Epidermal melanocyte (primary cell): ENCODE results near the gene C1R.
"Not testable (repeated sequence)": the region's sequence is repeated elsewhere in the genome, so short reads cannot be mapped to it uniquely, and the experiment has no call there.

Experiments used
- DNase-seq: peaks from one replicate; pipeline ENCODE4 v3.0.0; 2011; ENCODE audit warnings: low spot score; ENCODE audit not compliant: insufficient read length

C1R gene

DNA sequence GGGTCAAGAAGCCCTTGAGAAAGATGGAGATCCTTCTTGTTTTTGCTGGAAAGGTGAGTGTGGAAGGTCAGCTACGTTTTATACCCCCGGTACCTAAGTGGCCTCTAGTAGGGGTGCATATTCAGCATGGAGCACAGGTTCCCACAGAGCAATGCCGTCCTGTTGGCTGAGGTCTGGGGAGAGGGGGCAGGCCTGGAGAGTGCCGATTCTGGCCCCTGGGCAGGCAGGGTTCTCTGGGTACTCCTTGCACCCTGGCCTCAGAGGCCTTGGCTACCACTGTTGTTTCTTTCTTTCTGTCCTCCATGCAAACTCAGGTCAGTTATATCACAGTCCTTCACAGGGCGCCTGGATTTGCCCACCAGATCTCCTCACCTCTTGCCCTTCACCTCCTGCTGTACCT is 27.9 kb upstream of the C1R start:
- no peak for DNase-seq

GRCh38 chr12:7118881-7119280 is 26.6 kb upstream of the C1R start:
- DNase-seq: no peak

DNA sequence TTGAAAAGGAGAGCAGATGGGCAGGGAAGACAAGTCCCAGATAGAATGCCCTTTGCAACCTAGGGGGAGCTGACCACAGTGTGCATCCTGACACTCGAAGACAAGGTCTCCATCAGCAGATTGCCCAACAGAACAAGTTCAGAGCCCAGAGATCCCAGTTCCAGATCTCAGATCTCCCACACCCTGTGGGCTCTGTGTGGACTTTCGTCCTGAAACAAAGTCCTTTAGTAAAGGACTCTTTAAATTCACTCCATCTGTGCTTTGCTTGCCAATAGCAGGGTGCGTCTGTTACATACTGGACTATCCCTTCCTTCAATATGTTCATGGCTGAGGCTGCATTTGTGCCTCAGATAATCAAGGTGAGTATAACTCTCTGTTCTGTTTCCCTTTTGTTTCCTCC is 25.4 kb upstream of the C1R start:
- DNase-seq: no peak

GRCh38 chr12:7116916-7117315 is 24.7 kb upstream of the C1R start:
- DNase-seq: no peak

- DNase-seq: no peak
Measured at GRCh38 chr12:7116196-7116595, 24.0 kb upstream of the C1R start.

DNA sequence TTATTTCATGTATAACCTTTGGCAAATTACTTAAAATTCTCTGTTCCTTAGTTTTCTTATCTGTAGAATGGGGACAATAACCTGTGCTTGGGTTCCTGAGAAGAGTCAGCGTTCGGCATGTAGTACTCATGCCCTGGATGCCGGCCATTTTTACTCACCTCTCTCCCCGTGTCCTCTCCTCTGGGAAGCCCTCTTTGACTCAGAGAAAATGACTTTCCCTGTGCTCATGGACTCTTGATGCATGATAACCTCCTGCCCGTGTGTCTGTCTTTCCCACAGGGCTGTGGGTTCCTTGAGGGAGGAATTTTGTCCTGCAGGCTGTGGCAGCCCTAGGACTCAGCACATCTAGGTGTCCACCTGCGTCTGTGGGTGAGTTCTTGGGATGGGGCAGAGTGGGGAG is 22.6 kb upstream of the C1R start:
- DNase-seq: no peak

GRCh38 chr12:7114008-7114407 is 21.8 kb upstream of the C1R start:
- no peak for DNase-seq

DNA sequence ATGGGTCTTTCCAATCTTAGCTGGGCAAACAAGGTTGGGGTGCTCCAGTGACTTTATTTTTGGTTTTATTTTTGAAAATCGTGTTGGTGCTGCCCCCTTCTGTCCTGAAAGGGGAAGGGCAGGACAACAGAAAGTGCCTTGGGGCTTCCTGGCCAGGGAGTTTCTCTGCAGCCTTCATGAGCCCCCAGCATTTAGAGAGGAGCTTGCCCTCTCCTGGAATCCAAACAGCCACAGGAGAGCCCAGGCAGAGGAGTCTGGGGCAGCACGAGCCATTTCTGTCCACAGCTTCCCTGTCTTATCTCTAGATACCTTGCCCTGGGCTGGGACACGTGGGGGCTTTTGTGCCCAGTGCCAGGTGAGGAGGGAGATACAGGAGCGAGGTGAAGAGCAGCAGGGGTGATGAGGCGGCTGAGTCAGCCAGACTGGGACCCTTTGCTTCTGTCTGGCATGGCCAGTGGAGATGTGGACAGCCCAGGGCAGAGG is 21.2 kb upstream of the C1R start:
- no peak for DNase-seq

- DNase-seq: no peak
Measured at GRCh38 chr12:7112041-7112440, 19.8 kb upstream of the C1R start.

GRCh38 chr12:7110661-7111060 is 18.4 kb upstream of the C1R start:
- no peak for DNase-seq

DNA sequence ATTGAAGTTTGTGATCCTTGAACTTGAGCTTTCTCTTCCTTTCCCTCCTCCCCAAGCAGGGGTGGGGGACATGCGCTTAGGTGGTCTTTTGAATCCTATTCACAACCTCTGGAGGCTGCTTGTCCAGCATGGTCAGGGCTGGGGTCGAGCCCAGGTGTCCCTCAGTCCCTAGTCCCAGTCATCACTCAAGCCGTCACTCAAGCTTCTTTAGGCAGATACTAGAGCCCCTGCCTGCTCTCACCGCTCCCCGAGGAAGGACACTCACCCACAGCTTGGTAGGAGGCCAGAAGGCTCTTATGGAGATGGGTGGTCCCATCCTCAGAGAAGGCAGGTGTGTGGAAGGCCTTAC is 17.3 kb upstream of the C1R start:
- DNase-seq: no peak

DNA sequence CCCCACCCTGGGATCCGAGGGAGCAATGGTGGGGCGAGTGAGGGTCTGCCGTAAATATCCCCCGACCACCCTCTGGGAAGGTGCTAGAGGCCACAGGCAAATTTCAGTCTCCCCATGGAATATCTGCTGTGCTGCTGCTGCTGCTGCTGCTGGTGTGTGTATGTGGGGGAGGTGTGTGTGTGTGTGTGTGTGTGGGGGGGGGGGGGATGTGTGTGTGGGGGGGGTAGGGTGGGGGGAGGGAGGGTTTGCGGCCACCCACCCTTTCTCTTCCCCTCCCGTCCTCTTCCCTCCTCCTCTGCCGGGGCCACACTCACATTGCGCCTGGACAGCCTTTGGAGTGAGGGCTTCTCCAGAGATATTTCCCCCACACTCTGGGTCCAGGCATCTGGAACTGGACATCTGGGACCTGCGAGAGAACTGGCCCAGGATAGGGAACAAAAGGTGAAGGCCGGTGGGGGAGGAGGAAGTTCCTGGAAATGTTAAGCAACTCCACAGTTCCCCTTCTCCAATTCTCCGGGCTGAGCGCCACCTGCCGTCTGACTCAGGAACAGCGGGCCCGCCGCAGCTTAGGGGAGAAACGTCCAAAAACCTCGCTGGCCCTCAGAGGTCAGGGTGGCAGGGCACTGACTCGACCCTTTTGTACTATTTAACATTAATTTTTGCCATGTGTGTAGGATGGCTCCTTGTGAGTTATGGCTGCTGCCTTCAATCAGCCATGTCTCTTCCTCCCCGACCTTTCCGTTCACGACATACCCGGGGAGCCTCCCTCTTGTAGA is 16.7 kb upstream of the C1R start, which contains the start of gene C1RL:
TSS of gene C1RL (minus strand) at position 419 of the 776 bp plus-strand sequence. CDS start at position 385, 34 bp downstream.
- peak; percentile 56 for DNase-seq

DNA sequence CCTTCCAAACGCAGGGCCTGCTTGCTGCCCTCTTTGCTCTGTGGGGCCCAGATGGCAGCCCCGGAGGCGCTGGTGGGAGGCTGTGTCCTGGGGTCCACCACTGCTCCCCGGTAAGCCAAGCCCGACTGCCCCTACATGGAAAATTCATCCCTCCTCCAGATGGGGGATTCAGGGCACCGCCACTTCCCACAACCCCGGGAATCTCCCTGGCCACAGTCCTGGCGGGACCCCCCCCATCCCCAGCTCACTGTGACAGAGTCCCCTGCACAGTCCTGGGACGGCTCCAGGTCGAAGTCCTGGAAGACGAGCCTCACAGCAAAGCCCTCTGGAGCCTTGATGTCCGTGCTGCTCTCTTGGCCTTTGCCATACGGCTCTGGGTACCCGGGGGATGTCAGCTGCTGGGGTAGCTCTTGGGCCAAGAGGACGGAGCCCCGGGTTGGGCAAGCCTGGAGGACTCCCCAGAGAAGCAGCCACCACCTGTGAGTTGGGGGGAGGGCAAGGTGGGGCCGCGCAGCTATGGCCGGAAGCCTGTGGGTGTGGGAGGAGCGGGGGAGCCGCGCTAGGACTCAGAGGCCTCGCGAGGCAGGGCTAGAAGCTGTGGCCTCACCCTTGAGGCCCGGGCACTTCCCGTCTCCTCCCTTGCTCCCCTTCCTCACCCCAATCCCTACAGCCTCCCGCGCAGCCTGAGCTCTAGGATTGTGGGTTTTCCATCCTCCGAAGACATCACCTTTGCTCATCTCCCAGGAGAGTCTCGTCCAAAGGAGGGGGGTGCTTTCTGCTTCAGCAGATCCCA is 16.0 kb upstream of the C1R start:
- DNase-seq: no peak

DNA sequence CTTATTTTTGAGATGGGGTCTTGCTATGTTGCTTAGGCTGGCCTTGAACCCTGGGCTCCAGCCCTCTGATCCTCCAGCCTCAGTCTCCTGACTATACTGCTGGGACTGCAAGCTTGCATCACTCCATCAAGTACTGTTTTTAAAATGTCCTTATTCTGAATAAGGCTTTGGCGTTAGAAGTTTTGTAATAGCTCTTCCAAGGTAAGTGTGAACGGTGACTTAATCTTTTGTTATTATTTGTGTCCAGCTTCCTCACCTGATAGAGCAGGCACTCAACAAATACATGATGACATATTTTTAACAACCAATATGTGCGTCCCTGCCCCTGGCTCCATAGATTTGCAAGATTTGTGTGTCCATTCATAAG is 15.4 kb upstream of the C1R start:
- DNase-seq: no peak

GRCh38 chr12:7107181-7107580 is 14.9 kb upstream of the C1R start:
- DNase-seq: not testable (repeated sequence)

GRCh38 chr12:7106082-7106481 is 13.8 kb upstream of the C1R start:
- no peak for DNase-seq

- DNase-seq: no peak
Measured at GRCh38 chr12:7103837-7104584, 11.8 kb upstream of the C1R start.

- no peak for DNase-seq
Measured at GRCh38 chr12:7102582-7102981, 10.3 kb upstream of the C1R start.

DNA sequence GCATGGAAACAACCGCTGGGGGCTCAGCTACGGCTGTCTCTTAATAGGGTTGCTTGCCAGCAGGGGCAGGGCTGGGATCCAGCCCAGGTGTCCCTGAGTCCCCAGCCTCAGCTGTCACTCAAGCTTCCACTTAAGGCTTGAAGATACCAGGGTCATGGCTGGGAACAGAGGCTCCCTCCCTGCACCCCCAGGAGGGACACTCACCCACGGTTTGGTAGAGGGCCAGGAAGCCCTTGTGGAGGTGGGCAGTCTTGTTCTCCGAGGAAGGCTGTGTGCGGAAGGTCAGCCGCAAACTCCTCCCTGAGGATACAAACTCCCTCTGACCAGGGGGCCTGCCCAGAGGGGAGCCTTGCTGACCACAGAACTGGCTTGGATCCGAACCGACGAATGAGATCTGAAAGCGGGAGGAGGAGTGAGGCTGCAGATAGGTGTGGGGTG is 9.5 kb upstream of the C1R start:
- DNase-seq: no peak

DNA sequence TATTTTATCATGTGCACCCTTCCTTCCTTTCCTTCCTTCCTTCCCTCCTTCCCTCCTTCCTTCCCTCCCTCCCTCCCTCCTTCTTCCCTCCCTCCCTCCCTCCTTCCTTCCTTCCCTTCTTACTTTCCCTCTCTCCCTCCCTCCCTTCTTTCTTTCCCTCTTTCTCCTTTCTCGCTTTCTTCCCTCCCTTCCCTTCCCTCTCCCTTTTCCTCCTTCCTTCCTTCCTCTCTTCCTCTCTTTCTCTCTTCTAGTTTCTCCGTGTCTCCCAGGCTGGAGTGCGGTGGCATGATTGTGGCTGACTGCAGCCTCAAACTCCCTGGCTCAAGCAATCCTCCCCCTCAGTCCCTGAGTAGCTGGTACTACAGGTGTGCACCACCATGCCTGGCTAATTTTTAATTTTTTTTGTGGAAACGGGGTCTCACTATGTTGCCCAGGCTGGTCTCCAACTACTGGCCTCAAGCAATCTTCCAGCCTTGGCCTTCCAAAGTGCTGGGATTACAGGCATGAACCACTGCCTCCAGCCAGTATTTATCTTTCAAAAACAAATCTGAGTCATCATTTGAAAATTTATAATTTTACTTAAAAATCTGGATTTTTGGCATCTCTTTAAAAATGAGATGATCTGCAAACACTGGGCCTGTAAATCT is 8.9 kb upstream of the C1R start:
- DNase-seq: no peak

DNA sequence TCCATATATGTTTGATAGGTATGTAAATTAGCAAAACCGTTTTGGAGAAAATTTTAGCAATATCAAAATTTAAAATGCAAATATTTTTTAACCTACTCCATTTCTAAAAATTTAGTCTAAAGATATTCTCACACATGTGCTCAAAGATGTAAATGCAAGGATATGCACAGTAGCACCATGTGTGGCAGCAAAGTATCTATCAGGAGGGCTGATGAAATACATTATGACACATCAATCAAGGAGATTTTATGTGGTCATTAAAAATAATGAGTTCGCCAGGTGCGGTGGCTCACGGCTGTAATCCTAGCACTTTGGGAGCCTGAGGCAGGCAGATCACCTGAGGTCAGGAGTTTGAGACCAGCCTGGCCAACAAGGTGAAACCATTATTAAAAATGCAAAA is 8.0 kb upstream of the C1R start:
- DNase-seq: no peak
